Effector memory CD8-positive, alpha-beta T cell (primary cell): Measurements from ENCODE around the gene MAPK12.
A peak's percentile ranks its signal among the peaks of the same experiment; 100 is the strongest.

ENCODE experiments used
- ATAC-seq: fragments of 150-1000 bp; cut with Tn5 transposase; replicated peaks from 2 replicates; pipeline ENCODE4 v1.10.0; 2021; ENCODE audit warnings: mild to moderate bottlenecking, moderate library complexity
- DNase-seq, 3 experiments: peaks; one replicate each; pipeline ENCODE4 v3.0.0; 2021
- H3K27ac Mint-ChIP-seq, 2 donors: one replicate each; pipeline ENCODE4 v1.8.0; 2022; ENCODE audit warnings: mild to moderate bottlenecking in 2 of 2, mixed read lengths in 2 of 2, moderate library complexity in 2 of 2
- H3K27me3 Mint-ChIP-seq, 2 donors: one replicate each; pipeline ENCODE4 v1.8.0; 2022; ENCODE audit warnings: mixed read lengths in 2 of 2
- H3K36me3 Mint-ChIP-seq: one replicate; pipeline ENCODE4 v1.8.0; 2022; ENCODE audit warnings: mild to moderate bottlenecking, moderate library complexity, mixed read lengths; ENCODE audit not compliant: insufficient read depth
- H3K4me1 Mint-ChIP-seq, 2 donors: one replicate each; pipeline ENCODE4 v1.8.0; 2022; ENCODE audit warnings: low read depth in 2 of 2, mixed read lengths in 2 of 2
- H3K4me3 Mint-ChIP-seq, 2 donors: one replicate each; pipeline ENCODE4 v1.8.0; 2022; ENCODE audit warnings: mild to moderate bottlenecking in 2 of 2, mixed read lengths in 2 of 2, moderate library complexity in 2 of 2
- H3K9me3 Mint-ChIP-seq, 2 donors: one replicate each; pipeline ENCODE4 v1.8.0; 2022; ENCODE audit warnings: mixed read lengths in 2 of 2

MAPK12 gene

GRCh38 chr22:50296658-50297490, 35.4 kb upstream of the MAPK12 start:
- no peaks in the 10 kb centered on the region for H3K9me3 Mint-ChIP-seq
- H3K27me3 Mint-ChIP-seq = peaks cover 8 to 33% of the 10 kb centered on the region in 2 donors
- peaks cover 0 to 6% of the 10 kb centered on the region in 2 donors for H3K4me1 Mint-ChIP-seq
- DNase-seq (no peak), ATAC-seq (no peak)
- no peak overlapping the region for H3K27ac Mint-ChIP-seq
- H3K4me3 Mint-ChIP-seq = no peak overlapping the region
- H3K36me3 Mint-ChIP-seq = peaks cover 2% of the 10 kb centered on the region

DNA sequence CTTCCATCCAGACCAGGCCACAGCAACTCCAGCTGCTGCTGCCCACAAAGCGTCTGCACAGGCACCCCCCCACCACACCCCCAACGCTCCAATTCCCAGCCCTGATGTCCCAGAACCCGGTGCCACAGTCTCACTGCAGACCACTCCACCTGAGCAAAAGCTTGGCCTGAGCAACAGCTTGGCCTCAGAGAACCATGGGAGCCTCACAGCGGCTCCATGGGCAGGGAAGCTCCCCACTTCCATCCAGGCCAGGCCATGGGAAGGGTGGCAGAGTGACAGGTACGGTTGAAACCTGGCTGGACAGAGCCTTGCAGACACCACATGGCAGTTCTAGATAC, 32.8 kb upstream of the MAPK12 start:
- no peak for ATAC-seq
- Mint-ChIP-seq H3K36me3 (peaks cover 3% of the 10 kb centered on the region), H3K4me3 (no peak overlapping the region), H3K27me3 (peaks cover 12 to 50% of the 10 kb centered on the region in 2 donors), H3K9me3 (no peaks in the 10 kb centered on the region), H3K27ac (no peak overlapping the region), H3K4me1 (peaks cover 0 to 6% of the 10 kb centered on the region in 2 donors)
- DNase-seq = no peak

GRCh38 chr22:50293441-50294318, 32.2 kb upstream of the MAPK12 start:
- no peak overlapping the region for H3K27ac Mint-ChIP-seq
- DNase-seq (no peak), ATAC-seq (no peak)
- no peak overlapping the region for H3K4me3 Mint-ChIP-seq
- H3K9me3 Mint-ChIP-seq = no peaks in the 10 kb centered on the region
- H3K4me1 Mint-ChIP-seq = peaks cover 0 to 6% of the 10 kb centered on the region in 2 donors
- peaks cover 3% of the 10 kb centered on the region for H3K36me3 Mint-ChIP-seq
- peaks cover 12 to 46% of the 10 kb centered on the region in 2 donors for H3K27me3 Mint-ChIP-seq

- Mint-ChIP-seq H3K27ac (no peak overlapping the region), H3K9me3 (no peaks in the 10 kb centered on the region), H3K36me3 (peaks cover 3% of the 10 kb centered on the region), H3K27me3 (peaks cover 12 to 38% of the 10 kb centered on the region in 2 donors), H3K4me1 (peaks cover 0 to 6% of the 10 kb centered on the region in 2 donors), H3K4me3 (peak overlapping the region in 1 of 2 donors; percentile 1)
- DNase-seq = no peak
- no peak for ATAC-seq
These were observed 31.4 kb upstream of the MAPK12 start for GRCh38 chr22:50292643-50293440.

- Mint-ChIP-seq H3K4me1 (peaks cover 0 to 6% of the 10 kb centered on the region in 2 donors), H3K27ac (no peak overlapping the region), H3K36me3 (peaks cover 3% of the 10 kb centered on the region), H3K4me3 (no peak overlapping the region), H3K9me3 (no peaks in the 10 kb centered on the region), H3K27me3 (peaks cover 12 to 29% of the 10 kb centered on the region in 2 donors)
- DNase-seq = no peak
- ATAC-seq = no peak
These were observed 28.6 kb upstream of the MAPK12 start for GRCh38 chr22:50289942-50290630.

DNA sequence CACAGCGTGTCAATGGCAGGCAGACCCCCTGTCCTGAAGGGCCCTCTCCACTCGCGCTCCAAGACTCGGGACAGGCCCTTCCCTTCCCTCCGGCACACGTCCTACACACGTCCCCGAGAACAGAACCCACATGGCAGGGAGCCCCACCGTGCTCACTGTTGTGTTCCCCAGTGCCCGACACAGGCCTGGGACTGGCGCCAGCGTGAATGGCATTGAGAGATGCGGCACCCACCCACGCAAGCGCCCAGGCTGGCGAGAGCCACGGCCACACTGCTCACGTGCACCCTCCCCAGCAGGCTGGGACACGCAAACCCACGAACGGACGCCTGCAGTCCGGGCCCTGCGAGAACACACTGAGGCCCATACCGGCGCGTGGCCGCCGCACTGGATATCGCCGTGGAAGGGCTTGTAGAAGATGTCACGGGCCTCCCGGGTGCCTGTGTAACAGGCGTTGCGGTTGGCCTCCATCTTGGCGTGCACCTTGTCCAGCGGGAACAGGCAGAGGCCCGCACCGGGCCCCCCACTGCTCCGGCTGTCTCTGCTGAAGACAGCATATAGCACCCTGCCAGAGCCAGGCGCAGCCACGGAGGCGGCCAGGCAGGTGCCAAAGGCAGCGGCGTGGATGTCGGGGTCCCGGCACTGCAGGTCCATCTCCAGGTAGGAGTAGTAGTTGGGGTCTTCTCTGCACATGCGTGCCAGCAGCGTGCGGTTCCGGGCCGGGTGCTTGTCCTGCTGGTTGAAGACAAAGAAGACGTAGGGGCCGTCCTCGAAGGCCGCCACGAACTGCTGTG, 27.9 kb upstream of the MAPK12 start:
- DNase-seq (no peak), ATAC-seq (no peak)
- Mint-ChIP-seq H3K36me3 (peaks cover 3% of the 10 kb centered on the region), H3K27ac (no peak overlapping the region), H3K4me1 (peaks cover 0 to 6% of the 10 kb centered on the region in 2 donors), H3K4me3 (no peak overlapping the region), H3K9me3 (no peaks in the 10 kb centered on the region), H3K27me3 (peaks cover 12 to 36% of the 10 kb centered on the region in 2 donors)

DNA sequence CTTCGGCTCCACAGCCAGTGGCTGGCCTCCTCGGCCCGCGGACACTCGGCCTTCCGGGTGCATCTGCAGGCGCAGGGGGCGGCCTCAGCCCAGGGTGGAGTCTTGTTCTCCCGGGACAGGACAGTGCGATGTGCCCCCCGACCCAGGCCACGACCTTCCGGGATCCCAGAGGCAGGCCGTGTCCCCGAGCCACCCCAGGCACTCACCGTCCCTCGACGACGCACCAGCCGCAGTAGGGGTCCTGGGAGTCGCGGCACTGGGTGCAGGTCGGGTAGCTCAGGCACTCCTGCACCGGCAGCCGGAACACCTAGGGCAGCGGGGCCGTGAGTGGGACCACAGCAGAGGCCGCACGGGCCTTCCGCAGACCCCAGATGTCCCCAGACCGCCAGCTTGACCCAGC, 26.2 kb upstream of the MAPK12 start:
- Mint-ChIP-seq H3K27ac (no peak overlapping the region), H3K36me3 (peaks cover 3% of the 10 kb centered on the region), H3K4me1 (peaks cover 0 to 6% of the 10 kb centered on the region in 2 donors), H3K9me3 (no peaks in the 10 kb centered on the region), H3K4me3 (no peak overlapping the region), H3K27me3 (peaks cover 10 to 32% of the 10 kb centered on the region in 2 donors)
- ATAC-seq (no peak), DNase-seq (no peak)

GRCh38 chr22:50286701-50287318, 25.3 kb upstream of the MAPK12 start:
- Mint-ChIP-seq H3K27ac (no peak overlapping the region), H3K36me3 (peaks cover under 1% of the 10 kb centered on the region)

GRCh38 chr22:50286275-50286674, 24.8 kb upstream of the MAPK12 start:
- no peak for ATAC-seq
- no peak for DNase-seq
- Mint-ChIP-seq H3K9me3 (no peaks in the 10 kb centered on the region), H3K4me1 (no peaks in the 10 kb centered on the region), H3K27ac (no peak overlapping the region), H3K27me3 (peaks cover 0 to 18% of the 10 kb centered on the region in 2 donors), H3K36me3 (no peaks in the 10 kb centered on the region), H3K4me3 (no peak overlapping the region)

More at GRCh38 chr22:50286701-50287318, 25.3 kb upstream of the MAPK12 start:
- no peak overlapping the region for H3K4me3 Mint-ChIP-seq
- H3K9me3 Mint-ChIP-seq = no peaks in the 10 kb centered on the region
- no peak for DNase-seq
- H3K27me3 Mint-ChIP-seq = peaks cover 4 to 23% of the 10 kb centered on the region in 2 donors
- no peak for ATAC-seq
- H3K4me1 Mint-ChIP-seq = no peaks in the 10 kb centered on the region

GRCh38 chr22:50285568-50286229, 24.2 kb upstream of the MAPK12 start:
- Mint-ChIP-seq H3K4me3 (no peak overlapping the region), H3K36me3 (peaks cover 1% of the 10 kb centered on the region), H3K27me3 (peaks cover 0 to 12% of the 10 kb centered on the region in 2 donors), H3K27ac (no peak overlapping the region), H3K9me3 (no peaks in the 10 kb centered on the region), H3K4me1 (no peaks in the 10 kb centered on the region)
- DNase-seq = no peak
- no peak for ATAC-seq

DNA sequence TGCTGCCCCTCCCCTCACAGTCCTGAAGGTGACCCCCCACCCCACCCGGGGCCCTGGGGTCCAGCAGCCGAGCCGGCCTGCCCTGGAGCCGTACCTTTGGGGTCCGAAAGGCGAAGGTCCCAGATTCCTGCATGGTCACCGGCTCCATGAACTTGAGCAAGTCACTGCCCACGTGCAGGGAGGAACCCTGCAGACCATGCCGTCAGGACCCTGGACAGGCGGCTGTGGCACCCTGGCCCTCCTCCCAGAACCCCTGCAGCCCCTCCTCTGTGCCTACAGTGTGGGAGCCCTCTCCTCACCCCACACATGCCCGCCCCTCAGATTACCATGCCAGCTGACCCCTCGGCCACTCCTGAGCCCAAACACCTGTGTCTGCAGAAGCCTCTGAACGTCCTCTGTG, 23.0 kb upstream of the MAPK12 start:
- Mint-ChIP-seq H3K4me1 (no peaks in the 10 kb centered on the region), H3K4me3 (no peak overlapping the region), H3K36me3 (peaks cover 4% of the 10 kb centered on the region), H3K9me3 (no peaks in the 10 kb centered on the region), H3K27ac (no peak overlapping the region), H3K27me3 (peaks cover 0 to 7% of the 10 kb centered on the region in 2 donors)
- DNase-seq (no peak), ATAC-seq (no peak)
